Measurements from ENCODE around the gene CCR1.

GRCh38 chr3:46183330-46183729 is 24.8 kb downstream of the CCR1 start:
- TF ChIP-seq ZNF274 (CRISPR knock-in tag; IDR thresholded peaks at IDR 0.05) (no peak), EZH2 (conservative IDR thresholded peaks at IDR 0.05; ENCODE audit: low read depth, low read length) (no peak), E2F5 (CRISPR knock-in tag; conservative IDR thresholded peaks at IDR 0.05) (no peak), CTCF (CRISPR knock-in tag; IDR thresholded peaks at IDR 0.05) (no peak), TBL1XR1 (IDR thresholded peaks at IDR 0.05; ENCODE audit: borderline replicate concordance, low read length, partially characterized antibody) (no peak)
